ENCODE measurements around the gene AFMID. TPM values are rescaled to one million over a fixed set of nuclear protein-coding genes. Genes with fewer than 3 reads are reported as not detected.
A peak's percentile ranks its signal among the peaks of the same experiment; 100 is the strongest.
"Not testable (repeated sequence)": the region's sequence is repeated elsewhere in the genome, so short reads cannot be mapped to it uniquely, and the experiment has no call there.

Gene AFMID
- total RNA-seq, 1 donor, result 33.7 TPM

DNA sequence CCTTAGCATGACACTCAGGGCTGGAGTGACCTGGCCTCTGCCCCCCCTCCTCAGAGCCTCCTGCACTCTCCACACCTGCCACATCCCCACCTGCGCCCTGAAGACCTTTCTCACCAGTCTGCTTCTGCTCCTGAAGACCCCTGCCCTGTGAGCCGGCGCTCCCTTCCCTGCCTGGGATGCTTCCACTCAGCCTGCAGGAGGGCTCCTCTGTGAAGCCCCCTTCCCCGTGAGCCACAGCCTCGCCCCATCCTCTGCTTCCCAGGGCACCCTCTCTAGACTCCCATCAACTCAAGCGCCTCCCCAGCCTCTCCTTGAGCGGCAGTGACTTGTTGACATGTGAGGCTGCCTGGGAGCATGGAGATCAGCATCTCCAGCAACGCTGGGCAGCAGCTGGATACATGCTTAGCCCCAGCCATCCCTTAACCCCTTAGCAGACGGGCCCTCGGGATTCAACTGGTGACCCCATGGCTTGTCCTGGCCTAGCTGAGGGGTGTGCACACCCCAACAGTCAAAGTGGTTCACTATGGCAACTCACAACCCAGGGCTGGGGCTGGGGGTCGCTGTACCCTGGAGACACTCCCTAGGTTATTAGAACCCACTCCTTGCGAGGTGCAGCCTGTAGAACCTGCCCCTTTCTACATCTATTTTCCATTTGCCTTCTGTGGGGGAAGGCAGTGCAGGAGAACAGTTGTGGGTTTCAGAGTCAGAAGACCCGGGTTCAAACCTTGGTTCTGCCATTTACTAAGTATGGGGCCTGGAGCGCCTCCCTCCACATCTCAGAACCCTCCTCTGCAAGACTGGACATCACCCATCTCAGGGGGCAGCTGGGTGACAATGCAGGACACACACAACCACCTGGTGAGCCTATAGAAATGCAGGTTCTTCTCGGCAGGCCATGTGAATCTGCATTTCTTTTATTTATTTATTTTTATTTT lies 65.8 kb downstream of the AFMID start:
- DNase-seq (ENCODE audit: low read depth in 2 of 3, low spot score in 2 of 3), result no peak

DNA sequence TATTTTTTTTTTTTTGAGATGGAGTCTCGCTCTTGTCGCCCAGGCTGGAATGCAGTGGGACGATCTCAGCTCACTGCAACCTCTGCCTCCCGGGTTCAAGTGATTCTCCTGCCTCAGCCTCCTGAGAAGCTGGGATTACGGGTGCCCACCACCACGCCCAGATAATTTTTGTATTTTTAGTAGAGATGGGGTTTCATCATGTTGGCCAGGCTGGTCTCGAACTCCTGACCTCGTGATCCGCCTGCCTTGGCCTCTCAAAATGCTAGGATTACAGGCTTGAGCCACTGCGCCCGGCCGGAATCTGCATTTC lies 66.4 kb downstream of the AFMID start:
- DNase-seq (ENCODE audit: low read depth in 2 of 3, low spot score in 2 of 3), result not testable (repeated sequence)

DNA sequence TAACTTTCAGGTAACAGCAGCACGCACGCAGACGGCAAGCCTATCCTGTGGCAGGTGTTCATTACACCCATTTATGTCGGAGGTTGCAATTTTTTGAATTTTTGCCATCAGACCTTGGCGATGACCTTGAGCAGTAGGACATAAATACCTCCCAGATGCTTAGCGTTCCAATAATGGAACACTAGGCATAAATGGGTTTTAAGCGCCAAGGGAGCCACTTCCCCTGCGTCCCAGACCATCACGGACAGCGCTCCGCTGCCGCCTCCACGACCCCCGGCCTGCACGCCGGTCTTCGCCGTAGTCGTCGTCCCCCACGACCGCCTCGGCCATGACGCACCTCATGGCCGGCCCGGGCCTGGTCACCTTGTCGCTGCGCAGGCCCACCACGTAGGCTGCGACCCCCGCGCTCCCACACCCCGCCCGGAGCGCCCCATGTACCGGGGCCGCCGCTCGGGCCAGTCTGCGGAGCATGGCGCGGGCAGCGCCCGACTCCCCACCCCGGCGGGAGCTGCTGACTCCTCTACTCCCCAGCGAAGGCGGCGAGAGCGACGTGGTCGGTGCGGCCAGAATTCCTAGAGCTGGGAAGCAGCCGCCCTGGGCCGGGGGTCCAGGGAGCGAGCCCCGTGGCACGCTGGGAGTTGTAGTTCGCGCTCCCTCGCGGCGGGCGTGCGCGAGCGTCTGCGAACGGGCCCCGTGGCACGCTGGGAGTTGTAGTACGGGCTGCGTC lies 66.9 kb downstream of the AFMID start:
- DNase-seq (ENCODE audit: low read depth in 2 of 3, low spot score in 2 of 3), result peak; percentile 62 to 77 (median 73)

DNA sequence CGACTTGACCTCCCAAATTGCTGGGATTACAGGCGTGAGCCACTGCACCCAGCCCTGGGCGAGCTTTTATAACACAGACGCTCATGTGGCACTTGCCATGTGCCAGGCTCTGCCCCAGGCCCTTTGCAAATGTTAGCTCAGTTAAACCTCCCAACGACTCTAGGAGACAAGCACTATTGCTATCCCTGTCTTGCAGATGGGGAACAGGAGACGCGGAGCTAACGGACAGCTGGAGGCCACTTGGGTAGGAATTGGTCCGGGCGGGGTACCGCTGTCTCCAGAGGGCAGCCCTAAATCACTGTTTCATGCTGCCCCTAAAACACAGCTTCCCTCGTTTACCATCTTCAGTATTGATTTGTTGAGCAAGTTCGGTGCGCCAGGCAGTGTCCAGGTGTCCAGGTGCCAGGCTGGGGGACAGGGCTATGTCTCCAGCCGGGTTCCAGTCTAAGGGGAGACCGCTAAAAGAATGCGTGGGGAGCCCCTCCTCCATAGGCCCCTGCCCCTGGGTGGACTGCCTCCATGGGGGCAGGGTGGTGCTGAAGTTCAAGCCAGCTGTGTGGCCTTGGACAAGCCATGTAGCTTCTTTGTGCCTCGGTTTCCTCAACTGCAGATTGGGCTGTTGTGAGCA lies 68.0 kb downstream of the AFMID start:
- no peak for DNase-seq (ENCODE audit: low read depth in 2 of 3, low spot score in 2 of 3)

DNA sequence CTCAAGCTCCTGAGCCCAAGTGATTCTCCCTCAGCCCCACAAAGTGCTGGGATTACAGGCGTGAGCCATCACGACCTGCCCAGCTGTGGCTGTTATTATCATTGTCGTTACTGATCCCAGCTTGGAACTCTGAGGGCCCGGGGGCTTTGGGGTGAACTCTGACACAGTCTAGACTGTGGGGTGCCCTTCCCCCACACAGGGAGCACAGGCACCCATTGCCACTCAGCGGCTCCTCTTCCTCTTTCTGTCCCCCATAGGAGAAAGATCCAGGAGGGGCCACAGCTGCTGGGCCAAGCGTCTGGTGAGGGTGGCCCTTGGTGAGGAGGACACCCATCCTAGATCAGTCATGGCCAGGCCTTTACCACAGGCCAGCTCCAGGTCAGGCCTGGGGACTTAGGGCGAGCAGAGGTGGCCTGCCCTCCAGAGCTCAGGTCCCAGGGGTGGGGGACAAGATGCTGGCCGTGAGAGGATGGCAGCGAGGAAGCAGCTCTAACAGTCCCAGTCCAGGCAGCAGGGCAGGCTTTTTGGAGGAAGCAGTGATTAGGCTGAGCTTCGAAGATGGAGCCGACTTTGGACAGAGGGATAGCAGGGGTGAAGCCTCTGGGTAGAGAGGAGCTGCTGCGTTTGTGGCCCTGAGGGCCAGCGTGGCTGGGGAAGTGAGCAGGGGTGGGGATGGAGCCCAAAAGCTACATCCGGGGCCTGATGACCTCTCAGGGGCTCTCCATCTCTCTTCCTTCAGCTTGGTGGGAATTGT lies 69.0 kb downstream of the AFMID start:
- no peak for DNase-seq (ENCODE audit: low read depth in 2 of 3, low spot score in 2 of 3)

DNA sequence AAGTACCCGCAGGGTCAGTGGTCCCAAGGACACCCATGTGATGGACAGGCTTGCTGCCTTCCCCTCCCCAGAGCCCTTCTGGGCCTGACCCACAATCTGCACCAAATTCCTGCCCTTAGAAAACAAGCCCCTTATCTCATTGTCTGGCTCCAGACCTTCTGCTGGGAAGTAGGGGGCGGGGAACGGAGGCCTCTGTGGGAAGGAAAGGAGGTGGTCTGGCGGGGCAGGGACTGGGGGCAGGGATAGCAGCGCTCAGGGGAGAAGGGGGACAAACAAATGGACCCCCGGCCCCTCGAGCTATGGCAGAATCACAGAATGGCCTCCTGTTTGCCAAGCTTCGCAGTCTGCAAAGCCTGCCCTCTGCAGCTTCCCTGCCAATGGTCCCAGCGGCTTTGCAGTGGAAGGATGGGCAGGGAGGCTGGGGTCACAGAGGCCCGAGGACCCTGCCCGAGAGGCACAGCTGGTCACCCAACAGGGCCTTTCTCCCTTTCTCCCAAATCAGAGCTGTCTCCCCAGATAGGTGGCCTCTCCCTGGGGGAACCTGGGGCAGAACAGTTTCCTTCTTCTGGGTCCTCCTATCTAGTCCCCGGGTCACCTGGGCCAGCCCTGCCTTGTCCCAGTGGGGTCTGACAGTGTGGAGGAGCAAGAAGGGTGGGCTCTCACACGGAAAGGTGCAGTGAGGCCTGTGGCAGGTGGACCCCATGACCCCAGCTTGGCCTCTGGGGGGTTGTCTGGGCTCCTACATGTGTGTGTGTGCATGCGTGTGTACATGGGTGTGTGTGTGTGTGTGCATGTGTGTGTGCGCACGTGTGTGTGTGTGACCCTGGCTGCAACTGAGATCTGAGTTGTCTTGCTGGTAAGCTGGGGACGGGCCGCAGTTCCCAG lies 69.8 kb downstream of the AFMID start:
- DNase-seq (ENCODE audit: low read depth in 2 of 3, low spot score in 2 of 3), result no peak

Small RNAs within 50 kb of the gene (small RNA-seq; reads per million reads assigned to genes)
- not detected for gene AC087645.1

Other genes starting within 250 kb of the AFMID start
- gene TNRC6C, start 228.7 kb upstream of the AFMID start, total RNA-seq, result 11.6 TPM
- gene TMC6, start 58.6 kb upstream of the AFMID start, total RNA-seq, result 111 TPM
- gene TMC8, start 56.6 kb upstream of the AFMID start, total RNA-seq, result 75.1 TPM
- gene C17orf99, start 41.0 kb upstream of the AFMID start, total RNA-seq, result 1.1 TPM
- 164 TPM for gene SYNGR2, start 18.8 kb upstream of the AFMID start, total RNA-seq
- 38.5 TPM for gene TK1, start 310 bp upstream of the AFMID start, total RNA-seq
- gene BIRC5, start 26.9 kb downstream of the AFMID start, total RNA-seq, result 5.9 TPM
- gene TMEM235, start 44.3 kb downstream of the AFMID start, total RNA-seq, result under 0.01 TPM
- gene SOCS3, start 172.7 kb downstream of the AFMID start, total RNA-seq, result 118 TPM
- gene PGS1, start 191.3 kb downstream of the AFMID start, total RNA-seq, result 101 TPM